Neural progenitor cell (in vitro differentiated cells): ENCODE results near the gene SAP30.

Experiments
- CTCF ChIP-seq: fragments of 200-600 bp; sonication (generic); IDR thresholded peaks from 2 replicates; pipeline ENCODE4 v1.5.1; 2017; ENCODE audit warnings: antibody characterized with exemption, mild to moderate bottlenecking
- EZH2 ChIP-seq: fragments of 200-600 bp; sonication (generic); IDR thresholded peaks from 2 replicates; pipeline ENCODE4 v1.6.1; 2017; ENCODE audit warnings: antibody characterized with exemption, mild to moderate bottlenecking, moderate library complexity
- EZH2phosphoT487 ChIP-seq: fragments of 200-600 bp; sonication (generic); IDR thresholded peaks from 2 replicates; pipeline ENCODE4 v1.6.1; 2017; ENCODE audit warnings: antibody characterized with exemption

DNA sequence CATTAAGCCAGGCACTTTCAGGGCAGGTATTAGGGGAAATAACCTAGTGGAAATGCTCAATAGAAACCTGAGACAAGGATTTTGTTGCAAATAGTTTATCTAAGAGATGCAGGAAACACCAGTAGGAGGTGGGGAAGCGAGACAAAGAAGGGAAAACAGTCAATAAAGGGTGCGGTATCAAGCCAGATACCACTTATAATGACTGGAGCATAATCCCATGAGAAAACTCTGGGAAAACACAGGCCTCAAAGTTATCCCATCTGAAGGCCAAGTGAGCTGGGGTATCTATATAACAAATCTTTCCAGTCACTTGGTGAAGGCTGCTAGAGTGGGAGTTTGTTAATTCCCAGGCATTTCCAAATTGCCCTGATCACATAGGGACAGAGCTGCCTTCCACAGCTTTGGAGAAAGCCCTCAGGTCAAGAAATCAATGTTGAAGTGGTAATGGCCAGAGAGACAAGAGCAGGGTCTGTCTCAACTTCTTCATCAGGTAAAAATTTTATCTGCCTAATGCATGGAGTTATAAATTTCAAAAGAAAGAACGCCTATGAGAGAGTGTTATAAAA is 26.8 kb upstream of the SAP30 start:
- no peak for TF ChIP-seq CTCF
- no peak for TF ChIP-seq EZH2
- TF ChIP-seq EZH2phosphoT487: no peak
